PC-9 (cell line): ENCODE measurements around the gene TNP1.

ENCODE experiments used
- CTCF ChIP-seq: fragments of 200-600 bp; sonication (generic); conservative IDR thresholded peaks from 2 replicates; pipeline ENCODE4 v1.6.1; 2017; ENCODE audit warnings: mixed run types, antibody characterized with exemption, mild to moderate bottlenecking, moderate library complexity
- EZH2 ChIP-seq: fragments of 200-600 bp; sonication (generic); IDR thresholded peaks from 2 replicates; pipeline ENCODE4 v1.8.0; 2017; ENCODE audit warnings: antibody characterized with exemption, low read depth

GRCh38 chr2:216837740-216838139 lies 22.1 kb downstream of the TNP1 start:
- TF ChIP-seq CTCF (no peak), EZH2 (no peak)
